OCI-LY3 (cell line): ENCODE data around the gene MAP1LC3B.
"Not testable (repeated sequence)": the region's sequence is repeated elsewhere in the genome, so short reads cannot be mapped to it uniquely, and the experiment has no call there.

Experiments
- H2AFZ ChIP-seq: fragments of 200-600, 300-600 bp; shearing (Covaris generic); 2 replicates; pipeline ENCODE4 v1.6.0; 2014; ENCODE audit warnings: antibody characterized with exemption, low read depth, low read length
- H3K27ac ChIP-seq: fragments of 200-600, 300-600 bp; sonication (generic); 2 replicates; pipeline ENCODE4 v1.5.1; 2014; ENCODE audit warnings: mild to moderate bottlenecking, low read length, moderate library complexity, mixed read lengths
- H3K27me3 ChIP-seq: fragments of 200-600, 300-600 bp; sonication (generic); 2 replicates; pipeline ENCODE4 v1.6.1; 2014; ENCODE audit warnings: low read depth, low read length, mixed read lengths
- H3K36me3 ChIP-seq: fragments of 200-600, 300-600 bp; sonication (generic); replicated peaks from 2 replicates; pipeline ENCODE3; 2014; ENCODE audit warnings: low read depth, low read length, mixed read lengths
- H3K4me1 ChIP-seq: fragments of 300-600, 200-600 bp; sonication (generic); 2 replicates; pipeline ENCODE4 v1.6.1; 2014; ENCODE audit warnings: low read length, mixed read lengths
- H3K4me2 ChIP-seq: fragments of 200-600, 300-600 bp; sonication (generic); 2 replicates; pipeline ENCODE4 v1.6.1; 2014; ENCODE audit warnings: low read length, mixed read lengths
- H3K4me3 ChIP-seq: fragments of 300-600, 200-600 bp; sonication (generic); 2 replicates; pipeline ENCODE4 v1.5.1; 2014; ENCODE audit warnings: antibody characterized with exemption, mild to moderate bottlenecking, low read length, moderate library complexity
- H3K79me2 ChIP-seq: fragments of 300-600, 200-600 bp; shearing (Covaris generic); 2 replicates; pipeline ENCODE4 v1.6.1; 2014; ENCODE audit warnings: mild to moderate bottlenecking, low read length, mixed read lengths
- H3K9ac ChIP-seq: fragments of 300-600, 200-600 bp; shearing (Covaris generic); 2 replicates; pipeline ENCODE4 v1.6.0; 2014; ENCODE audit warnings: mild to moderate bottlenecking, low read length, moderate library complexity
- H3K9me3 ChIP-seq: fragments of 200-600, 300-600 bp; shearing (Covaris generic); 2 replicates; pipeline ENCODE4 v1.6.1; 2014; ENCODE audit warnings: low read length, mixed read lengths; ENCODE audit not compliant: insufficient read depth
- H4K20me1 ChIP-seq: fragments of 200-600, 300-600 bp; sonication (generic); 2 replicates; pipeline ENCODE4 v1.6.1; 2016; ENCODE audit warnings: low read length, mixed read lengths; ENCODE audit not compliant: insufficient read depth
- EZH2phosphoT487 ChIP-seq: fragments of 200-600 bp; shearing (Covaris generic); IDR thresholded peaks from 2 replicates; pipeline ENCODE4 v1.6.1; 2018; ENCODE audit warnings: antibody characterized with exemption, mixed run types, low read depth
- TF ChIP-seq, protein P1 (sequence below): fragments of 200-600, 300-600 bp; sonication (generic); IDR thresholded peaks from 2 replicates; pipeline ENCODE4 v1.5.1; 2014; ENCODE audit warnings: antibody characterized with exemption, low read length, low read depth

The MAP1LC3B gene

DNA sequence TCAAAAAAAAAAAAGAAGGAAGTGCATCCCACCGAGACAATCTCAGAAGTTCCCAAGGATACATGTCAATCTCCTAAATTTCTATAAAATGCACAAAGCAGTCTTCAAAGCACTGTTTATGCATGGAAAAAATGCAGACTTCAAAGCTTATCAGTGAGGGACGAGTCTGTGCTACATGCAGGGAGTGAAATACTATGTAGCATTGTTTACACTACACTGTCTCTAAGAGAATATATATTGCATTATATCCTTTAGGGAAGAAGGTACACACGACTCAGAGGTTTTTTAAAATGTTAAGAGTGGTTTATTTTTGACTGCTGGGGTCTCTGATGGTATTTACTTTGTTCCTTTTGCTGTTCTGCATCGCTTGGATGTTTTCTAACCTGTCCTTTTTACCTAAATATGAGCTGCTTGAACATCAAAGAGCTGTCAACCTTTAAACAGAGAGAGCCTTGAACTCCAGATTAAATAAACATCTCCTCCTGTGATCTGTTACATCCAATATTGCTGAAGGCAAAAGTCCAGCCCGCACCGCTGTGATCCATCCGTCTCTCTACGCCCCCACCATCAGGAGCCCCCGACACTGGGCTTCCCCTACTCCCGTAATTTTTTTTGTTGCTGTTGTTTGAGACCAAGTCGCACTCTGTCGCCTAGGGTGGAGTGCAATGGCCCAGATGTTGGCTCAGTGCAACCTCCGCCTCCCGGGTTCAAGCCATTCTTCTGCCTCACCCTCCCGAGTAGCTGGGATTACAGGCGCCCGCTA, 9.9 kb upstream of the MAP1LC3B start:
- Histone ChIP-seq H3K9ac (peak overlapping the region; percentile 59), H3K27ac (no peak overlapping the region), H3K9me3 (no peaks in the 10 kb centered on the region), H3K4me2 (peak overlapping the region; percentile 79), H3K27me3 (no peaks in the 10 kb centered on the region), H3K4me3 (peak overlapping the region; percentile 80), H3K79me2 (peaks cover 54% of the 10 kb centered on the region), H4K20me1 (peaks cover 13% of the 10 kb centered on the region), H3K36me3 (peaks cover 3% of the 10 kb centered on the region), H2AFZ (no peak overlapping the region), H3K4me1 (peaks cover 22% of the 10 kb centered on the region)
- no peak for TF ChIP-seq EZH2phosphoT487
- TF ChIP-seq, protein P1, sequence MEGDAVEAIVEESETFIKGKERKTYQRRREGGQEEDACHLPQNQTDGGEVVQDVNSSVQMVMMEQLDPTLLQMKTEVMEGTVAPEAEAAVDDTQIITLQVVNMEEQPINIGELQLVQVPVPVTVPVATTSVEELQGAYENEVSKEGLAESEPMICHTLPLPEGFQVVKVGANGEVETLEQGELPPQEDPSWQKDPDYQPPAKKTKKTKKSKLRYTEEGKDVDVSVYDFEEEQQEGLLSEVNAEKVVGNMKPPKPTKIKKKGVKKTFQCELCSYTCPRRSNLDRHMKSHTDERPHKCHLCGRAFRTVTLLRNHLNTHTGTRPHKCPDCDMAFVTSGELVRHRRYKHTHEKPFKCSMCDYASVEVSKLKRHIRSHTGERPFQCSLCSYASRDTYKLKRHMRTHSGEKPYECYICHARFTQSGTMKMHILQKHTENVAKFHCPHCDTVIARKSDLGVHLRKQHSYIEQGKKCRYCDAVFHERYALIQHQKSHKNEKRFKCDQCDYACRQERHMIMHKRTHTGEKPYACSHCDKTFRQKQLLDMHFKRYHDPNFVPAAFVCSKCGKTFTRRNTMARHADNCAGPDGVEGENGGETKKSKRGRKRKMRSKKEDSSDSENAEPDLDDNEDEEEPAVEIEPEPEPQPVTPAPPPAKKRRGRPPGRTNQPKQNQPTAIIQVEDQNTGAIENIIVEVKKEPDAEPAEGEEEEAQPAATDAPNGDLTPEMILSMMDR, result no peak

DNA sequence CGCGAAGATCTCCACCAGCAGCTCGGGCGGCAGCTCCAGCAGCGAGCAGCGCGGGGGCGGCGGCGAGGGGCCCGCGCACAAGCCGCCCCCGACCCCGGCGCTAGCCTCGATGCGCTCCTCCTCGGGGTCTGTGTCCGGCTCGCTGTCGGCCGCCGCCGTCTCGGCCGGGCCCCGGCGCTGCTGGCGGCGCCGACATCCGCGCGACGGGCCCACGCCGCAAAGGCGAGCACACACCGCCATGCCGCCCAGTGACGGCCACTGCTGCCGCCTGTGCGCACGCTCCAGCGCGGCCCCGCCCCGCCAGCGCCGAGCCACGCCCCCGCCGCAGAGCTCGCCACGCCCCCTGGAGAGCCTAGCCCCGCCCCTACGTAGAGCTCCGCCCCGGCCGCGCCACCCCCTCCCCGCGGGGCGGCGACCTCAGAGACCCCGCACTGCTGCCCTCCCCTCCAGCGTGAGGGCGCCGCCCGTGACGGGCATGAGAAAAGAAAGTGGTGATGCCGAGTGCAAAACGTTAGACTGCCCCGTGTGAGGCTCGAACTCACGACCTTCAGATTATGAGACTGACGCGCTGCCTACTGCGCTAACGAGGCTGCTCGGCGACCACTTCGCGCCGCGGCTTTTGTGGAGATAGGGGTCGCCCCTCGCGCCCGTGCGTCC, 8.5 kb upstream of the MAP1LC3B start, which contains the start of gene FBXO31:
FBXO31 (minus strand) TSS at position 272 of the 657 bp plus-strand sequence; CDS start at position 240, 32 bp downstream.
- peaks cover 33% of the 10 kb centered on the region for H3K4me1 ChIP-seq
- peaks cover 13% of the 10 kb centered on the region for H4K20me1 ChIP-seq
- peak within 1 kb of the TSS; percentile 82 for H3K4me2 ChIP-seq
- TF ChIP-seq, protein P1, result no peak
- TF ChIP-seq EZH2phosphoT487, result no peak
- no peaks in the 10 kb centered on the region for H3K9me3 ChIP-seq
- no peaks in the 10 kb centered on the region for H3K36me3 ChIP-seq
- peak within 1 kb of the TSS; percentile 65 for H3K9ac ChIP-seq
- H3K4me3 ChIP-seq, result peak within 1 kb of the TSS; percentile 80
- H3K27ac ChIP-seq, result peak within 1 kb of the TSS; percentile 56
- H3K27me3 ChIP-seq, result no peaks in the 10 kb centered on the region
- peak within 1 kb of the TSS; percentile 37 for H2AFZ ChIP-seq
- H3K79me2 ChIP-seq, result peaks cover 42% of the 10 kb centered on the region

DNA sequence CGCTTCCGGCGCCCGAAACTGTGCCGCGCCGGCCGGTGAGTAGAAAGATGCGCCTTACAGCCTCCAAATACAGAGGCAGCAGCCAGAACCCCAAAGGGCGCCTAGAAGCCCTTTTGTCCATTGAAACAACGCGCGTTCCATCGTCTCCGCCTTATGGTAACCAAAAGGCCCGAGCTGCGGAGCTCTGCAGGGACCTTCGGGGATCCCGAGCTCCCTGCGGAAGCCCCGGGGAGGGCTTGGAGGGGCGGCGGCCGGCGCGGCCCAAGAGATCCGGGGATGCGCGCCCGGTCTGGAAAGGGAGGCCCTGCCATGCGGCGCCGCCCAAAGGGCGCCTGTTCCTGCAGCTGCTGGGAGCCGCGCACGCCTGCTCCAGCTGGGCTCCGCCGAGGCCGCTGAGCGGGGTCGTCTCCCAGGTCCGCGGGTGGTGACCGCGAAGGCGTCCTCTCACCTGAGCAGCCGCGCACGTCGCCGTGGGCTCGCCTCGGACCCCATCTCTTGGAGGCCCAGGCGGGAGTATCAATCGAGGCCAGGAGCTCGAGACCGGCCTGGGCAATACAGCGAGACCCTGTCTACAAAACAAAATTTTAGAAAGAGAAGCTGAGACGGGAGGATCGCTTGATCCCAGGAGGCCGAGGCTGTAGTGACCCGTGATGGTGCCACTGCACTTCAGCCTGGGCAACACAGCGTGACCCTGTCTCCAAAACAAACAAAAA, 7.8 kb upstream of the MAP1LC3B start:
- no peak for TF ChIP-seq EZH2phosphoT487
- TF ChIP-seq, protein P1, result no peak
- H3K27ac ChIP-seq, result peak overlapping the region; percentile 56
- H3K4me1 ChIP-seq, result peaks cover 38% of the 10 kb centered on the region
- peak overlapping the region; percentile 82 for H3K4me2 ChIP-seq
- peak overlapping the region; percentile 80 for H3K4me3 ChIP-seq
- H3K36me3 ChIP-seq, result no peaks in the 10 kb centered on the region
- H3K9me3 ChIP-seq, result no peaks in the 10 kb centered on the region
- peak overlapping the region; percentile 37 for H2AFZ ChIP-seq
- peaks cover 37% of the 10 kb centered on the region for H3K79me2 ChIP-seq
- peaks cover 13% of the 10 kb centered on the region for H4K20me1 ChIP-seq
- H3K9ac ChIP-seq, result peak overlapping the region; percentile 65
- no peaks in the 10 kb centered on the region for H3K27me3 ChIP-seq

DNA sequence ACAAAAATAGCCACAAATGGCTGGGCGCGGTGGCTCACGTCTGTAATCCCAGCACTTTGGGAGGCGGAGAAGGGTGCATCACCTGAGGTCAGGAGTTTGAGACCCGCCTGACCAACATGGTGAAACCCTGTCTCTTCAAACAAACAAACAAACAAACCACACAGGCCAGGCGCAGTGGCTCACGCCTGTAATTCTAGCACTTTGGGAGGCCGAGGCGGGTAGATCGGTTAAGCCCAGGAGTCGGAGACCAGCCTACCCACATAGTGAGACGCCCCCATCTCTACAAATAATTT, 7.3 kb upstream of the MAP1LC3B start:
- H2AFZ ChIP-seq, result peak overlapping the region; percentile 37; the same call in 1 of the 2 replicates
- H3K79me2 ChIP-seq, result peaks cover 33% of the 10 kb centered on the region

More for the DNA sequence above, 7.3 kb upstream of the MAP1LC3B start:
- H3K9ac ChIP-seq, result peak overlapping the region; percentile 65
- H3K4me2 ChIP-seq, result peak overlapping the region; percentile 82
- peaks cover 13% of the 10 kb centered on the region for H4K20me1 ChIP-seq
- not testable (repeated sequence) for H3K27me3 ChIP-seq, H3K9me3 ChIP-seq, H3K36me3 ChIP-seq
- H3K4me3 ChIP-seq, result peak overlapping the region; percentile 80
- H3K27ac ChIP-seq, result peak overlapping the region; percentile 56; the same call in 1 of the 2 replicates
- H3K4me1 ChIP-seq, result peaks cover 39% of the 10 kb centered on the region
